ENCODE measurements around the gene MPG. TPM values are rescaled to one million over a fixed set of nuclear protein-coding genes. Genes with fewer than 3 reads are reported as not detected.

MPG gene
- total RNA-seq, 1 donor = 26.2 TPM

GRCh38 chr16:59440-60059 lies 18.5 kb upstream of the MPG start:
- H3K4me1 ChIP-seq (ENCODE audit: insufficient read depth, low read length) = peaks cover 2% of the 10 kb centered on the region
- no peak overlapping the region for H3K4me3 ChIP-seq (ENCODE audit: low read length)
- H3K27me3 ChIP-seq (ENCODE audit: insufficient read depth, low read length) = no peaks in the 10 kb centered on the region
- H3K9me3 ChIP-seq (ENCODE audit: low read depth, low read length) = no peaks in the 10 kb centered on the region

- no peaks in the 10 kb centered on the region for H3K9me3 ChIP-seq (ENCODE audit: low read depth, low read length)
- no peak overlapping the region for H3K4me3 ChIP-seq (ENCODE audit: low read length)
- H3K4me1 ChIP-seq (ENCODE audit: insufficient read depth, low read length) = no peaks in the 10 kb centered on the region
- no peaks in the 10 kb centered on the region for H3K27me3 ChIP-seq (ENCODE audit: insufficient read depth, low read length)
These were observed 17.9 kb upstream of the MPG start for GRCh38 chr16:60166-60565.

- Histone ChIP-seq H3K4me3 (ENCODE audit: low read length) (no peak overlapping the region), H3K27me3 (ENCODE audit: insufficient read depth, low read length) (no peaks in the 10 kb centered on the region), H3K4me1 (ENCODE audit: insufficient read depth, low read length) (no peaks in the 10 kb centered on the region), H3K9me3 (ENCODE audit: low read depth, low read length) (no peaks in the 10 kb centered on the region)
These were observed 16.8 kb upstream of the MPG start for GRCh38 chr16:60929-61878.

- Histone ChIP-seq H3K9me3 (ENCODE audit: low read depth, low read length) (no peaks in the 10 kb centered on the region), H3K4me1 (ENCODE audit: insufficient read depth, low read length) (no peaks in the 10 kb centered on the region), H3K27me3 (ENCODE audit: insufficient read depth, low read length) (no peaks in the 10 kb centered on the region), H3K4me3 (ENCODE audit: low read length) (no peak overlapping the region)
These were observed 16.1 kb upstream of the MPG start for GRCh38 chr16:61879-62281.

GRCh38 chr16:62283-62967 lies 15.6 kb upstream of the MPG start:
- Histone ChIP-seq H3K27me3 (ENCODE audit: insufficient read depth, low read length) (no peaks in the 10 kb centered on the region), H3K4me1 (ENCODE audit: insufficient read depth, low read length) (no peaks in the 10 kb centered on the region), H3K9me3 (ENCODE audit: low read depth, low read length) (no peaks in the 10 kb centered on the region), H3K4me3 (ENCODE audit: low read length) (no peak overlapping the region)

- Histone ChIP-seq H3K4me1 (ENCODE audit: insufficient read depth, low read length) (no peaks in the 10 kb centered on the region), H3K9me3 (ENCODE audit: low read depth, low read length) (no peaks in the 10 kb centered on the region), H3K4me3 (ENCODE audit: low read length) (no peak overlapping the region), H3K27me3 (ENCODE audit: insufficient read depth, low read length) (no peaks in the 10 kb centered on the region)
These were observed 15.0 kb upstream of the MPG start for GRCh38 chr16:62968-63391.

- no peaks in the 10 kb centered on the region for H3K9me3 ChIP-seq (ENCODE audit: low read depth, low read length)
- H3K27me3 ChIP-seq (ENCODE audit: insufficient read depth, low read length) = no peaks in the 10 kb centered on the region
- no peaks in the 10 kb centered on the region for H3K4me1 ChIP-seq (ENCODE audit: insufficient read depth, low read length)
- no peak overlapping the region for H3K4me3 ChIP-seq (ENCODE audit: low read length)
These were observed 14.6 kb upstream of the MPG start for GRCh38 chr16:63466-63865.

- Histone ChIP-seq H3K9me3 (ENCODE audit: low read depth, low read length) (no peaks in the 10 kb centered on the region), H3K4me1 (ENCODE audit: insufficient read depth, low read length) (no peaks in the 10 kb centered on the region), H3K27me3 (ENCODE audit: insufficient read depth, low read length) (no peaks in the 10 kb centered on the region), H3K4me3 (ENCODE audit: low read length) (no peak overlapping the region)
These were observed 13.8 kb upstream of the MPG start for GRCh38 chr16:63998-64913.

- no peaks in the 10 kb centered on the region for H3K4me1 ChIP-seq (ENCODE audit: insufficient read depth, low read length)
- no peak overlapping the region for H3K4me3 ChIP-seq (ENCODE audit: low read length)
- H3K27me3 ChIP-seq (ENCODE audit: insufficient read depth, low read length) = no peaks in the 10 kb centered on the region
- H3K9me3 ChIP-seq (ENCODE audit: low read depth, low read length) = no peaks in the 10 kb centered on the region
These were observed 13.1 kb upstream of the MPG start for GRCh38 chr16:64914-65255.

- H3K27me3 ChIP-seq (ENCODE audit: insufficient read depth, low read length) = peaks cover 6% of the 10 kb centered on the region
- no peaks in the 10 kb centered on the region for H3K4me1 ChIP-seq (ENCODE audit: insufficient read depth, low read length)
- H3K9me3 ChIP-seq (ENCODE audit: low read depth, low read length) = no peaks in the 10 kb centered on the region
- no peak overlapping the region for H3K4me3 ChIP-seq (ENCODE audit: low read length)
These were observed 12.3 kb upstream of the MPG start for GRCh38 chr16:65745-66144.

GRCh38 chr16:66309-67182 lies 11.5 kb upstream of the MPG start:
- Histone ChIP-seq H3K4me1 (ENCODE audit: insufficient read depth, low read length) (no peaks in the 10 kb centered on the region), H3K27me3 (ENCODE audit: insufficient read depth, low read length) (peaks cover 11% of the 10 kb centered on the region), H3K9me3 (ENCODE audit: low read depth, low read length) (no peaks in the 10 kb centered on the region), H3K4me3 (ENCODE audit: low read length) (no peak overlapping the region)

- Histone ChIP-seq H3K9me3 (ENCODE audit: low read depth, low read length) (no peaks in the 10 kb centered on the region), H3K4me3 (ENCODE audit: low read length) (no peak overlapping the region), H3K27me3 (ENCODE audit: insufficient read depth, low read length) (peaks cover 15% of the 10 kb centered on the region), H3K4me1 (ENCODE audit: insufficient read depth, low read length) (no peaks in the 10 kb centered on the region)
These were observed 10.7 kb upstream of the MPG start for GRCh38 chr16:67183-67791.

GRCh38 chr16:67884-68789 lies 9.9 kb upstream of the MPG start:
- Histone ChIP-seq H3K4me3 (ENCODE audit: low read length) (no peak overlapping the region), H3K27me3 (ENCODE audit: insufficient read depth, low read length) (peaks cover 21% of the 10 kb centered on the region), H3K4me1 (ENCODE audit: insufficient read depth, low read length) (peaks cover 4% of the 10 kb centered on the region)

More at GRCh38 chr16:67884-68789, 9.9 kb upstream of the MPG start:
- H3K9me3 ChIP-seq (ENCODE audit: low read depth, low read length) = no peaks in the 10 kb centered on the region
